Activated gamma-delta T cell treated with Interleukin-2 at 50 U/mL for 16 hours (primary cell): ENCODE measurements around the gene HIPK2.
"Not testable (repeated sequence)": the region's sequence is repeated elsewhere in the genome, so short reads cannot be mapped to it uniquely, and the experiment has no call there.

Experiments
- DNase-seq: peaks from one replicate; pipeline ENCODE4 v3.0.0-alpha.2; 2020

Gene HIPK2

GRCh38 chr7:139559364-139560105 is 218.3 kb downstream of the HIPK2 start:
- DNase-seq, result no peak

- no peak for DNase-seq
Measured at GRCh38 chr7:139557857-139558581, 219.8 kb downstream of the HIPK2 start.

- not testable (repeated sequence) for DNase-seq
Measured at GRCh38 chr7:139553991-139554700, 223.7 kb downstream of the HIPK2 start.

- DNase-seq, result no peak
Measured at GRCh38 chr7:139548302-139549028, 229.3 kb downstream of the HIPK2 start.

- DNase-seq, result no peak
Measured at GRCh38 chr7:139544645-139545044, 233.2 kb downstream of the HIPK2 start.

- no peak for DNase-seq
Measured at GRCh38 chr7:139543801-139544603, 233.8 kb downstream of the HIPK2 start.

GRCh38 chr7:139542308-139543151 is 235.3 kb downstream of the HIPK2 start:
- no peak for DNase-seq

- DNase-seq, result no peak
Measured at GRCh38 chr7:139541600-139542307, 236.0 kb downstream of the HIPK2 start.

GRCh38 chr7:139540203-139540602 is 237.6 kb downstream of the HIPK2 start:
- no peak for DNase-seq

- no peak for DNase-seq
Measured at GRCh38 chr7:139538881-139539635, 238.7 kb downstream of the HIPK2 start.

- no peak for DNase-seq
Measured at GRCh38 chr7:139536152-139536551, 241.6 kb downstream of the HIPK2 start.

GRCh38 chr7:139534966-139535651 is 242.7 kb downstream of the HIPK2 start:
- no peak for DNase-seq

GRCh38 chr7:139534096-139534495 is 243.7 kb downstream of the HIPK2 start:
- no peak for DNase-seq

GRCh38 chr7:139532636-139533155 is 245.1 kb downstream of the HIPK2 start:
- no peak for DNase-seq

- no peak for DNase-seq
Measured at GRCh38 chr7:139531094-139531493, 246.7 kb downstream of the HIPK2 start.

- DNase-seq, result no peak
Measured at GRCh38 chr7:139526578-139527544, 250.9 kb downstream of the HIPK2 start.

GRCh38 chr7:139525750-139526149 is 252.0 kb downstream of the HIPK2 start:
- no peak for DNase-seq

- DNase-seq, result no peak
Measured at GRCh38 chr7:139525239-139525638, 252.6 kb downstream of the HIPK2 start.
